SK-N-SH (cell line): Measurements from ENCODE around the gene NEBL. TPM values are rescaled to one million over a fixed set of nuclear protein-coding genes. Genes with fewer than 3 reads are reported as not detected.

ENCODE experiments used
- CTCF ChIA-PET: fragments of 300-600, 350-600 bp; formaldehyde crosslinking; extraction: SDS; loops from one replicate; lab custom pipeline; 2021; lab: Yijun Ruan, JAX
- POLR2A ChIA-PET: fragments of 350-600 bp; sonication (Branson Sonifier 250); formaldehyde crosslinking; extraction: SDS; loops from one replicate; lab custom pipeline; 2020; ENCODE audit warnings: antibody characterized with exemption, inconsistent platforms; lab: Yijun Ruan, JAX
- DNase-seq: peaks from one replicate; pipeline ENCODE4 v3.0.0; 2012
- H2AFZ ChIP-seq: fragments of 200-600 bp; sonication (generic); 2 replicates; pipeline ENCODE4 v1.8.1; 2016; ENCODE audit warnings: antibody characterized with exemption, mild to moderate bottlenecking, low read depth
- H3F3A ChIP-seq: fragments of 200-600 bp; sonication (generic); replicated peaks from 2 replicates; pipeline ENCODE3; 2016; ENCODE audit warnings: antibody characterized with exemption, mild to moderate bottlenecking; ENCODE audit not compliant: insufficient read depth
- H3K27ac ChIP-seq, 2 experiments: fragments of 200-500 bp in 1 of 2; fragments of 200-600 bp in 1 of 2; sonication (Bioruptor generic) in 1 of 2; sonication (generic), shearing (Covaris generic) in 1 of 2; 2 replicates each; pipeline versions ENCODE4 v1.5.1 to v1.6.1; 2014 to 2016; ENCODE audit warnings: low read depth in 2 of 2, inconsistent platforms in 1 of 2, low read length in 1 of 2, mild to moderate bottlenecking in 1 of 2, mixed read lengths in 1 of 2
- H3K27me3 ChIP-seq: fragments of 200-600 bp; sonication (generic), shearing (Covaris generic); 2 replicates; pipeline ENCODE4 v1.6.1; 2016; ENCODE audit warnings: mixed run types; ENCODE audit not compliant: insufficient read depth
- H3K36me3 ChIP-seq, 2 experiments: fragments of 200-500 bp in 1 of 2; fragments of 200-600 bp in 1 of 2; sonication (Bioruptor generic) in 1 of 2; sonication (generic) in 1 of 2; replicated peaks in 1 of 2; 2 replicates each; pipeline versions ENCODE3 to v1.5.1; 2014 to 2016; ENCODE audit warnings: low read length in 1 of 2, mild to moderate bottlenecking in 1 of 2; ENCODE audit not compliant: insufficient read depth in 2 of 2, control insufficient read depth in 1 of 2
- H3K4me1 ChIP-seq, 2 experiments: fragments of 200-500 bp in 1 of 2; fragments of 200-600 bp in 1 of 2; sonication (Bioruptor generic) in 1 of 2; sonication (generic), shearing (Covaris generic) in 1 of 2; 2 replicates each; pipeline versions ENCODE4 v1.5.1 to v1.6.1; 2014 to 2016; ENCODE audit warnings: low read depth in 1 of 2, low read length in 1 of 2, mixed run types in 1 of 2; ENCODE audit not compliant: insufficient read depth in 2 of 2, control insufficient read depth in 1 of 2
- H3K4me2 ChIP-seq: fragments of 200-600 bp; sonication (generic), shearing (Covaris generic); 2 replicates; pipeline ENCODE4 v1.6.1; 2017; ENCODE audit warnings: mixed run types
- H3K4me3 ChIP-seq, 2 experiments: fragments of 200-500 bp in 1 of 2; fragments of 200-600 bp in 1 of 2; sonication (Bioruptor generic) in 1 of 2; sonication (generic), shearing (Covaris generic) in 1 of 2; 2 replicates each; pipeline versions ENCODE4 v1.5.1 to v1.8.1; 2014 to 2016; ENCODE audit warnings: low read depth in 2 of 2, inconsistent platforms in 1 of 2, low read length in 1 of 2, mild to moderate bottlenecking in 1 of 2, mixed read lengths in 1 of 2, moderate library complexity in 1 of 2
- H3K79me2 ChIP-seq: fragments of 200-600 bp; sonication (generic); 2 replicates; pipeline ENCODE4 v1.8.1; 2017; ENCODE audit warnings: mild to moderate bottlenecking; ENCODE audit not compliant: insufficient read depth
- H3K9ac ChIP-seq: fragments of 200-600 bp; sonication (generic); 2 replicates; pipeline ENCODE4 v1.6.1; 2017; ENCODE audit warnings: mixed run types
- H3K9me2 ChIP-seq: fragments of 200-600 bp; sonication (generic); 2 replicates; pipeline ENCODE4 v1.6.1; 2017; ENCODE audit warnings: mixed run types
- H3K9me3 ChIP-seq: fragments of 200-600 bp; sonication (generic); 2 replicates; pipeline ENCODE4 v1.6.1; 2017; ENCODE audit warnings: mixed run types, mild to moderate bottlenecking, moderate library complexity
- H4K20me1 ChIP-seq: fragments of 200-600 bp; sonication (generic); 2 replicates; pipeline ENCODE4 v1.6.1; 2017; ENCODE audit warnings: mild to moderate bottlenecking, mixed run types; ENCODE audit not compliant: insufficient read depth
- CHD2 ChIP-seq: fragments of 150-350 bp; IDR thresholded peaks from 2 replicates; pipeline ENCODE4 v1.6.1; 2018; ENCODE audit warnings: low read length; ENCODE audit not compliant: partially characterized antibody
- EP300 ChIP-seq, 2 experiments: IDR thresholded peaks; 2 replicates each; pipeline versions ENCODE4 v1.4.0 to v1.6.1; 2012; ENCODE audit warnings: borderline replicate concordance in 1 of 2, low read depth in 1 of 2, low read length in 1 of 2
- EZH2phosphoT487 ChIP-seq: fragments of 200-600 bp; sonication (generic); IDR thresholded peaks from 2 replicates; pipeline ENCODE4 v1.6.1; 2017; ENCODE audit warnings: low read depth, mixed run types, mild to moderate bottlenecking, antibody characterized with exemption, moderate library complexity, borderline replicate concordance
- FOXJ3 ChIP-seq: sonication (generic); formaldehyde crosslinking; IDR thresholded peaks from 2 replicates; pipeline ENCODE4 v1.5.1; 2020; ENCODE audit warnings: mild to moderate bottlenecking, missing genetic modification reagents
- JUND ChIP-seq: IDR thresholded peaks from 2 replicates; pipeline ENCODE4 v1.4.0; 2012
- MXI1 ChIP-seq: IDR thresholded peaks from 2 replicates; pipeline ENCODE4 v1.6.1; 2012; ENCODE audit warnings: mild to moderate bottlenecking, low read depth, low read length, improper control_type of control experiment
- NFIC ChIP-seq: IDR thresholded peaks from 2 replicates; pipeline ENCODE4 v1.4.0; 2012; ENCODE audit warnings: borderline replicate concordance
- NRF1 ChIP-seq: IDR thresholded peaks from 2 replicates; pipeline ENCODE4 v1.6.1; 2012; ENCODE audit warnings: low read depth, mild to moderate bottlenecking, low read length
- POLR2AphosphoS5 ChIP-seq: IDR thresholded peaks from 2 replicates; pipeline ENCODE4 v1.6.1; 2012; ENCODE audit warnings: low read depth, low read length
- RAD21 ChIP-seq: IDR thresholded peaks from 2 replicates; pipeline ENCODE4 v1.6.1; 2012; ENCODE audit warnings: mild to moderate bottlenecking, low read length
- RCOR1 ChIP-seq: fragments of 150-350 bp; IDR thresholded peaks from 2 replicates; pipeline ENCODE4 v1.6.1; 2017; ENCODE audit warnings: antibody characterized with exemption, low read length
- RXRA ChIP-seq: IDR thresholded peaks from 2 replicates; pipeline ENCODE4 v1.4.0; 2012; ENCODE audit warnings: low read depth, mild to moderate bottlenecking, borderline replicate concordance
- SIN3A ChIP-seq: IDR thresholded peaks from 2 replicates; pipeline ENCODE4 v1.6.1; 2012; ENCODE audit warnings: low read depth, mild to moderate bottlenecking, low read length, moderate library complexity, borderline replicate concordance
- SMC3 ChIP-seq: IDR thresholded peaks from 2 replicates; pipeline ENCODE4 v1.6.1; 2012; ENCODE audit warnings: low read depth, low read length, improper control_type of control experiment
- TCF12 ChIP-seq: IDR thresholded peaks from 2 replicates; pipeline ENCODE4 v1.4.0; 2012
- ZBTB33 ChIP-seq: IDR thresholded peaks from 2 replicates; pipeline ENCODE4 v1.4.0; 2012; ENCODE audit warnings: low read depth, borderline replicate concordance
- WGBS: methylation state at CpG from one replicate; pipeline ENCODE4 v1.1.6; 2017; ENCODE audit warnings: low lambda C conversion rate; 5-methylcytosine and 5-hydroxymethylcytosine counted together
- polyA plus RNA-seq, 3 experiments: library from polyadenylated mRNA; depleted of rRNA; stranded (reverse); fragments of >200 nt; gene quantifications; 2 replicates each; pipeline ENCODE4 v1.2.3, GENCODE V29; 2012
- TF ChIP-seq, protein P1 (sequence below): IDR thresholded peaks from 2 replicates; pipeline ENCODE4 v1.6.1; 2012; ENCODE audit warnings: mild to moderate bottlenecking, low read depth, low read length, moderate library complexity
- TF ChIP-seq, protein P2 (sequence below): fragments of 150-350 bp; IDR thresholded peaks from 2 replicates; pipeline ENCODE4 v1.6.1; 2017; ENCODE audit warnings: antibody characterized with exemption, low read length, low read depth, borderline replicate concordance
- TF ChIP-seq, protein P3 (sequence below): fragments of 150-350 bp; IDR thresholded peaks from 2 replicates; pipeline ENCODE4 v1.6.1; 2016; ENCODE audit warnings: mild to moderate bottlenecking, low read depth, low read length

NEBL gene
- polyA plus RNA-seq, 1 of the 3 experiments (the other 2 are of a cell fraction), result 0.58 TPM

GRCh38 chr10:20892011-20892585 lies 5.0 kb downstream of the NEBL start:
- Histone ChIP-seq H3K4me1 (peaks cover 0 to 56% of the 10 kb centered on the region in 2 experiments; a peak in 2 of 4 replicates), H3K4me2 (no peak overlapping the region), H2AFZ (no peak overlapping the region), H3K9me2 (no peaks in the 10 kb centered on the region), H3K79me2 (no peaks in the 10 kb centered on the region), H3K27ac (peak overlapping the region in 1 of 2 experiments; percentile 100; a peak in 2 of 4 replicates), H3K9ac (no peak overlapping the region), H3K27me3 (no peaks in the 10 kb centered on the region), H3K4me3 (no peak overlapping the region), H4K20me1 (no peaks in the 10 kb centered on the region), H3K9me3 (no peaks in the 10 kb centered on the region), H3K36me3 (peaks cover 0 to 8% of the 10 kb centered on the region in 2 experiments), H3F3A (no peaks in the 10 kb centered on the region)
- POLR2A ChIA-PET, result interaction anchor here (1.0 kb wide), 1 partner anchor 66 kb away, joined by 4 read pairs; no protein-coding TSS in a partner anchor
- DNase-seq, result peak; percentile 18
- 77% methylated on average over 4 of the region's 4 CpGs for WGBS
- CTCF ChIA-PET, result no interaction called here
- no peak for TF ChIP-seq TCF12
- TF ChIP-seq EP300 (IDR thresholded peaks at IDR 0.05; ENCODE audit: borderline replicate concordance in 1 of 2, low read depth in 1 of 2, low read length in 1 of 2), result peak in 1 of 2 experiments; percentile 82; a peak in 2 of 4 replicates
- peak; percentile 33; the same call in 1 of the 2 replicates for TF ChIP-seq MXI1
- no peak for TF ChIP-seq ZBTB33
- TF ChIP-seq, protein P1, sequence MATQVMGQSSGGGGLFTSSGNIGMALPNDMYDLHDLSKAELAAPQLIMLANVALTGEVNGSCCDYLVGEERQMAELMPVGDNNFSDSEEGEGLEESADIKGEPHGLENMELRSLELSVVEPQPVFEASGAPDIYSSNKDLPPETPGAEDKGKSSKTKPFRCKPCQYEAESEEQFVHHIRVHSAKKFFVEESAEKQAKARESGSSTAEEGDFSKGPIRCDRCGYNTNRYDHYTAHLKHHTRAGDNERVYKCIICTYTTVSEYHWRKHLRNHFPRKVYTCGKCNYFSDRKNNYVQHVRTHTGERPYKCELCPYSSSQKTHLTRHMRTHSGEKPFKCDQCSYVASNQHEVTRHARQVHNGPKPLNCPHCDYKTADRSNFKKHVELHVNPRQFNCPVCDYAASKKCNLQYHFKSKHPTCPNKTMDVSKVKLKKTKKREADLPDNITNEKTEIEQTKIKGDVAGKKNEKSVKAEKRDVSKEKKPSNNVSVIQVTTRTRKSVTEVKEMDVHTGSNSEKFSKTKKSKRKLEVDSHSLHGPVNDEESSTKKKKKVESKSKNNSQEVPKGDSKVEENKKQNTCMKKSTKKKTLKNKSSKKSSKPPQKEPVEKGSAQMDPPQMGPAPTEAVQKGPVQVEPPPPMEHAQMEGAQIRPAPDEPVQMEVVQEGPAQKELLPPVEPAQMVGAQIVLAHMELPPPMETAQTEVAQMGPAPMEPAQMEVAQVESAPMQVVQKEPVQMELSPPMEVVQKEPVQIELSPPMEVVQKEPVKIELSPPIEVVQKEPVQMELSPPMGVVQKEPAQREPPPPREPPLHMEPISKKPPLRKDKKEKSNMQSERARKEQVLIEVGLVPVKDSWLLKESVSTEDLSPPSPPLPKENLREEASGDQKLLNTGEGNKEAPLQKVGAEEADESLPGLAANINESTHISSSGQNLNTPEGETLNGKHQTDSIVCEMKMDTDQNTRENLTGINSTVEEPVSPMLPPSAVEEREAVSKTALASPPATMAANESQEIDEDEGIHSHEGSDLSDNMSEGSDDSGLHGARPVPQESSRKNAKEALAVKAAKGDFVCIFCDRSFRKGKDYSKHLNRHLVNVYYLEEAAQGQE, result no peak
- peak; percentile 50 for TF ChIP-seq RAD21
- TF ChIP-seq NFIC, result no peak
- TF ChIP-seq, protein P2, sequence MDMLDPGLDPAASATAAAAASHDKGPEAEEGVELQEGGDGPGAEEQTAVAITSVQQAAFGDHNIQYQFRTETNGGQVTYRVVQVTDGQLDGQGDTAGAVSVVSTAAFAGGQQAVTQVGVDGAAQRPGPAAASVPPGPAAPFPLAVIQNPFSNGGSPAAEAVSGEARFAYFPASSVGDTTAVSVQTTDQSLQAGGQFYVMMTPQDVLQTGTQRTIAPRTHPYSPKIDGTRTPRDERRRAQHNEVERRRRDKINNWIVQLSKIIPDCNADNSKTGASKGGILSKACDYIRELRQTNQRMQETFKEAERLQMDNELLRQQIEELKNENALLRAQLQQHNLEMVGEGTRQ, result no peak
- TF ChIP-seq SMC3, result no peak
- no peak for TF ChIP-seq POLR2AphosphoS5
- no peak for TF ChIP-seq RCOR1
- no peak for TF ChIP-seq JUND
- TF ChIP-seq, protein P3, sequence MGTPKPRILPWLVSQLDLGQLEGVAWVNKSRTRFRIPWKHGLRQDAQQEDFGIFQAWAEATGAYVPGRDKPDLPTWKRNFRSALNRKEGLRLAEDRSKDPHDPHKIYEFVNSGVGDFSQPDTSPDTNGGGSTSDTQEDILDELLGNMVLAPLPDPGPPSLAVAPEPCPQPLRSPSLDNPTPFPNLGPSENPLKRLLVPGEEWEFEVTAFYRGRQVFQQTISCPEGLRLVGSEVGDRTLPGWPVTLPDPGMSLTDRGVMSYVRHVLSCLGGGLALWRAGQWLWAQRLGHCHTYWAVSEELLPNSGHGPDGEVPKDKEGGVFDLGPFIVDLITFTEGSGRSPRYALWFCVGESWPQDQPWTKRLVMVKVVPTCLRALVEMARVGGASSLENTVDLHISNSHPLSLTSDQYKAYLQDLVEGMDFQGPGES, result no peak
- no peak for TF ChIP-seq NRF1
- TF ChIP-seq CHD2, result no peak
- no peak for TF ChIP-seq EZH2phosphoT487
- TF ChIP-seq SIN3A, result no peak
- no peak for TF ChIP-seq FOXJ3 (CRISPR knock-in tag)
- no peak for TF ChIP-seq RXRA
